H1 (cell line): Measurements from ENCODE around the gene MAJIN. TPM values are rescaled to one million over a fixed set of nuclear protein-coding genes. Genes with fewer than 3 reads are reported as not detected.

ENCODE experiments used
- CTCF ChIA-PET: fragments of 300-600 bp; sonication (Branson Sonifier 250); formaldehyde crosslinking; loops from one replicate; lab custom pipeline; 2021; ENCODE audit not compliant: partially characterized antibody; lab: Charles Lee
- POLR2A ChIA-PET: fragments of 300-600 bp; sonication (Branson Sonifier 250); formaldehyde crosslinking; loops from one replicate; lab custom pipeline; 2021; ENCODE audit warnings: inconsistent platforms; ENCODE audit not compliant: partially characterized antibody; lab: Charles Lee
- DNase-seq, 2 experiments: peaks; one replicate each; pipeline versions ENCODE4 v3.0.0 to v3.0.0-alpha.2; 2010 to 2022; ENCODE audit warnings: low spot score in 2 of 2, low read depth in 1 of 2, mixed read lengths in 1 of 2
- FAIRE-seq: peaks from 2 replicates; lab custom pipeline; 2011; peaks lifted over from hg19 to GRCh38; lab: Jason Lieb, UNC
- H2AFZ ChIP-seq: 2 replicates; pipeline ENCODE4 v1.8.1; 2012; ENCODE audit warnings: low read length, inconsistent platforms
- H2AK5ac ChIP-seq: 2 replicates; pipeline ENCODE4 v1.6.1; 2013; ENCODE audit warnings: low read depth, low read length
- H2BK120ac ChIP-seq: replicated peaks from 2 replicates; pipeline ENCODE3; 2013; ENCODE audit warnings: low read depth, low read length, inconsistent platforms
- H2BK12ac ChIP-seq: 2 replicates; pipeline ENCODE4 v1.6.1; 2013; ENCODE audit warnings: low read depth, low read length
- H2BK15ac ChIP-seq: 2 replicates; pipeline ENCODE4 v1.6.1; 2013; ENCODE audit warnings: low read length
- H2BK20ac ChIP-seq: 2 replicates; pipeline ENCODE4 v1.6.1; 2013; ENCODE audit warnings: low read length
- H2BK5ac ChIP-seq: 2 replicates; pipeline ENCODE4 v1.6.1; 2013; ENCODE audit warnings: low read depth, low read length
- H3K14ac ChIP-seq: 2 replicates; pipeline ENCODE4 v1.6.1; 2013; ENCODE audit warnings: inconsistent platforms; ENCODE audit not compliant: insufficient read length
- H3K18ac ChIP-seq: 2 replicates; pipeline ENCODE4 v1.6.1; 2013; ENCODE audit warnings: low read length; ENCODE audit errors: extremely low read depth
- H3K23ac ChIP-seq: 2 replicates; pipeline ENCODE4 v1.6.1; 2013; ENCODE audit warnings: inconsistent platforms; ENCODE audit not compliant: insufficient read length
- H3K23me2 ChIP-seq: 2 replicates; pipeline ENCODE4 v1.6.1; 2013; ENCODE audit warnings: low read depth, low read length
- H3K27ac ChIP-seq: 2 replicates; pipeline ENCODE4 v1.6.1; 2011; ENCODE audit warnings: low read depth, low read length, inconsistent platforms
- H3K27me3 ChIP-seq, 4 experiments: replicated peaks in 1 of 4; 1 replicate in 1 of 4; 2 replicates in 3 of 4; pipeline versions ENCODE4 v1.6.1 to v1.8.1; 2011 to 2013; ENCODE audit warnings: low read length in 3 of 4, mild to moderate bottlenecking in 3 of 4, inconsistent platforms in 2 of 4, mixed read lengths in 2 of 4, moderate library complexity in 1 of 4; ENCODE audit not compliant: control insufficient read depth in 3 of 4, insufficient read depth in 3 of 4; ENCODE audit errors: extremely low read depth in 1 of 4
- H3K36me3 ChIP-seq, 4 experiments: 2 replicates each; pipeline versions ENCODE4 v1.6.1 to v1.8.1; 2011 to 2013; ENCODE audit warnings: mild to moderate bottlenecking in 4 of 4, low read length in 3 of 4, moderate library complexity in 2 of 4, control low read depth in 1 of 4, inconsistent platforms in 1 of 4; ENCODE audit not compliant: insufficient read depth in 4 of 4, control insufficient read depth in 2 of 4
- H3K4ac ChIP-seq: replicated peaks from 2 replicates; pipeline ENCODE3; 2013; ENCODE audit warnings: low read length, low read depth, mixed read lengths, inconsistent platforms; ENCODE audit not compliant: insufficient read length
- H3K4me1 ChIP-seq, 4 experiments: replicated peaks in 1 of 4; 1 replicate in 1 of 4; 2 replicates in 3 of 4; pipeline versions ENCODE4 v1.6.1 to v1.8.1; 2011 to 2013; ENCODE audit warnings: low read length in 3 of 4, inconsistent platforms in 2 of 4, mixed read lengths in 1 of 4; ENCODE audit not compliant: insufficient read depth in 4 of 4, control insufficient read depth in 3 of 4
- H3K4me2 ChIP-seq, 2 experiments: 2 replicates each; pipeline versions ENCODE4 v1.6.1 to v1.8.1; 2011 to 2013; ENCODE audit warnings: low read depth in 2 of 2, low read length in 2 of 2, control low read depth in 1 of 2, inconsistent platforms in 1 of 2, mild to moderate bottlenecking in 1 of 2; ENCODE audit not compliant: insufficient read depth in 1 of 2
- H3K4me3 ChIP-seq, 4 experiments: fragments of 200-600, 300-600 bp in 1 of 4; sonication (generic), shearing (Covaris generic), sonication (Bioruptor Twin) in 1 of 4; 2 replicates each; pipeline versions ENCODE4 v1.5.1 to v1.8.1; 2011 to 2016; ENCODE audit warnings: low read length in 4 of 4, low read depth in 3 of 4, control low read depth in 2 of 4, inconsistent platforms in 2 of 4, mild to moderate bottlenecking in 2 of 4, mixed read lengths in 1 of 4, moderate library complexity in 1 of 4; ENCODE audit not compliant: insufficient read depth in 2 of 4; ENCODE audit errors: extremely low read depth in 1 of 4
- H3K56ac ChIP-seq: replicated peaks from 2 replicates; pipeline ENCODE3; 2013; ENCODE audit warnings: low read depth, mild to moderate bottlenecking, mixed read lengths, low read length, inconsistent platforms; ENCODE audit not compliant: insufficient read length
- H3K79me1 ChIP-seq: 2 replicates; pipeline ENCODE4 v1.6.1; 2013; ENCODE audit warnings: low read depth, low read length, control low read depth
- H3K79me2 ChIP-seq, 2 experiments: 2 replicates each; pipeline versions ENCODE4 v1.6.1 to v1.8.1; 2012 to 2013; ENCODE audit warnings: low read length in 2 of 2, mild to moderate bottlenecking in 2 of 2, inconsistent platforms in 1 of 2; ENCODE audit not compliant: insufficient read depth in 2 of 2, control insufficient read depth in 1 of 2
- H3K9ac ChIP-seq, 4 experiments: replicated peaks in 1 of 4; 1 replicate in 1 of 4; 2 replicates in 3 of 4; pipeline versions ENCODE4 v1.6.1 to v1.8.1; 2011 to 2013; ENCODE audit warnings: low read depth in 3 of 4, low read length in 3 of 4, control low read depth in 2 of 4, mild to moderate bottlenecking in 2 of 4, moderate library complexity in 2 of 4, inconsistent platforms in 1 of 4; ENCODE audit errors: extremely low read depth in 1 of 4
- H3K9me3 ChIP-seq, 2 experiments: 2 replicates each; pipeline versions ENCODE4 v1.6.1 to v1.8.1; 2012 to 2013; ENCODE audit warnings: mild to moderate bottlenecking in 2 of 2, moderate library complexity in 2 of 2, control low read depth in 1 of 2, inconsistent platforms in 1 of 2, low read depth in 1 of 2, low read length in 1 of 2, mixed read lengths in 1 of 2; ENCODE audit not compliant: insufficient read depth in 2 of 2
- H4K20me1 ChIP-seq, 2 experiments: replicated peaks in 1 of 2; 2 replicates each; pipeline versions ENCODE3 to v1.8.1; 2011 to 2013; ENCODE audit warnings: inconsistent platforms in 2 of 2, low read length in 2 of 2, mild to moderate bottlenecking in 1 of 2; ENCODE audit not compliant: insufficient read depth in 2 of 2, control insufficient read depth in 1 of 2
- H4K5ac ChIP-seq: 2 replicates; pipeline ENCODE4 v1.6.1; 2013; ENCODE audit warnings: low read length, low read depth, mixed read lengths, inconsistent platforms; ENCODE audit not compliant: insufficient read length
- H4K8ac ChIP-seq: 2 replicates; pipeline ENCODE4 v1.8.0; 2013; ENCODE audit warnings: mild to moderate bottlenecking, moderate library complexity, low read length, inconsistent platforms; ENCODE audit not compliant: insufficient read depth; ENCODE audit errors: extremely low read depth
- H4K91ac ChIP-seq: replicated peaks from 2 replicates; pipeline ENCODE3; 2013; ENCODE audit warnings: low read length, mixed read lengths, inconsistent platforms; ENCODE audit not compliant: insufficient read length
- BRCA1 ChIP-seq: IDR thresholded peaks from 2 replicates; pipeline ENCODE4 v1.6.1; 2012; ENCODE audit warnings: low read depth, low read length, improper control_type of control experiment
- CBX5 ChIP-seq: fragments of 300-800, 300-1000 bp; sonication (generic); IDR thresholded peaks from 2 replicates; pipeline ENCODE4 v1.7.1; 2016; ENCODE audit warnings: antibody characterized with exemption, low read length, low read depth
- CEBPB ChIP-seq: IDR thresholded peaks from 2 replicates; pipeline ENCODE4 v1.6.1; 2012; ENCODE audit warnings: low read depth, low read length
- EGR1 ChIP-seq: IDR thresholded peaks from 2 replicates; pipeline ENCODE4 v1.6.1; 2011; ENCODE audit warnings: low read depth, low read length, borderline replicate concordance
- FOSL1 ChIP-seq: IDR thresholded peaks from 2 replicates; pipeline ENCODE4 v1.6.1; 2011; ENCODE audit warnings: mild to moderate bottlenecking, low read depth, low read length, moderate library complexity; ENCODE audit not compliant: insufficient read depth
- HDAC2 ChIP-seq, 2 experiments: fragments of 300-600 bp in 1 of 2; sonication (generic) in 1 of 2; IDR thresholded peaks; 2 replicates each; pipeline ENCODE4 v1.6.1; 2011 to 2012; ENCODE audit warnings: low read depth in 2 of 2, low read length in 2 of 2, mild to moderate bottlenecking in 2 of 2, moderate library complexity in 2 of 2, borderline replicate concordance in 1 of 2, inconsistent platforms in 1 of 2
- JUND ChIP-seq: IDR thresholded peaks from 2 replicates; pipeline ENCODE4 v1.6.1; 2011; ENCODE audit warnings: mild to moderate bottlenecking, improper control_type of control experiment, low read length
- NANOG ChIP-seq: IDR thresholded peaks from 2 replicates; pipeline ENCODE4 v1.6.1; 2011; ENCODE audit warnings: low read length, low read depth, mild to moderate bottlenecking, inconsistent platforms; ENCODE audit not compliant: insufficient read depth, poor library complexity, severe bottlenecking
- POLR2A ChIP-seq, 2 experiments: IDR thresholded peaks; 1 replicate in 1 of 2; 2 replicates in 1 of 2; pipeline ENCODE4 v1.6.1; 2011; ENCODE audit warnings: low read depth in 2 of 2, low read length in 2 of 2, mild to moderate bottlenecking in 2 of 2; ENCODE audit errors: control extremely low read depth in 1 of 2
- POLR2AphosphoS5 ChIP-seq: IDR thresholded peaks from 2 replicates; pipeline ENCODE4 v1.6.1; 2011; ENCODE audit warnings: low read depth, low read length
- POU5F1 ChIP-seq: IDR thresholded peaks from 2 replicates; pipeline ENCODE4 v1.6.1; 2011; ENCODE audit warnings: low read depth, mild to moderate bottlenecking, low read length, moderate library complexity
- SIX5 ChIP-seq: IDR thresholded peaks from 2 replicates; pipeline ENCODE4 v1.6.1; 2011; ENCODE audit warnings: mild to moderate bottlenecking, low read depth, low read length
- SP2 ChIP-seq: IDR thresholded peaks from 2 replicates; pipeline ENCODE4 v1.6.1; 2012; ENCODE audit warnings: mild to moderate bottlenecking, low read length, inconsistent platforms
- SUZ12 ChIP-seq: fragments of 200-600 bp; sonication (generic); IDR thresholded peaks from 2 replicates; pipeline ENCODE4 v1.6.1; 2012; ENCODE audit warnings: mild to moderate bottlenecking, inconsistent platforms, low read length, moderate library complexity, mixed read lengths
- TEAD4 ChIP-seq: IDR thresholded peaks from 2 replicates; pipeline ENCODE4 v1.6.1; 2012; ENCODE audit warnings: low read depth, low read length, inconsistent platforms, mixed read lengths
- WGBS, 2 experiments: shearing (Covaris generic) in 1 of 2; methylation state at CpG; one replicate each; pipeline versions ENCODE4 v1.1.6 to v1.1.7; 2013 to 2015; ENCODE audit warnings: low lambda C conversion rate in 2 of 2, mixed read lengths in 2 of 2, inconsistent platforms in 1 of 2, low coverage in 1 of 2, missing lambda C conversion rate in 1 of 2; ENCODE audit not compliant: insufficient replicate concordance in 2 of 2, insufficient coverage in 1 of 2, insufficient read length in 1 of 2; ENCODE audit errors: extremely low coverage in 1 of 2, missing lambda C conversion rate in 1 of 2; 5-methylcytosine and 5-hydroxymethylcytosine counted together
- polyA plus RNA-seq, 7 experiments: library from polyadenylated mRNA; depleted of rRNA in 3 of 7; stranded (reverse) in 5 of 7; unstranded in 2 of 7; fragments of >200 nt in 5 of 7; fragments of 200-250 nt in 2 of 7; gene quantifications; 1 replicate in 5 of 7; 2 replicates in 1 of 7; 4 replicates in 1 of 7; pipeline versions ENCODE4 v1.2.1 to v1.2.3, GENCODE V29; 2011 to 2013; ENCODE audit warnings: missing spikeins in 2 of 7, mixed read lengths in 2 of 7
- total RNA-seq: library from RNA; stranded (reverse); fragmentation: NEBNext Ultra II Directional; extraction: Animal tissue kit (Norgen Biotek cat#: 25700); gene quantifications from 2 replicates; pipeline ENCODE4 v1.2.1, GENCODE V29; 2021

The MAJIN gene
- total and polyA plus RNA-seq, 2 of the 8 experiments (the other 6 are each of a cell fraction or from before 2014, with no cell fraction given): not detected

DNA sequence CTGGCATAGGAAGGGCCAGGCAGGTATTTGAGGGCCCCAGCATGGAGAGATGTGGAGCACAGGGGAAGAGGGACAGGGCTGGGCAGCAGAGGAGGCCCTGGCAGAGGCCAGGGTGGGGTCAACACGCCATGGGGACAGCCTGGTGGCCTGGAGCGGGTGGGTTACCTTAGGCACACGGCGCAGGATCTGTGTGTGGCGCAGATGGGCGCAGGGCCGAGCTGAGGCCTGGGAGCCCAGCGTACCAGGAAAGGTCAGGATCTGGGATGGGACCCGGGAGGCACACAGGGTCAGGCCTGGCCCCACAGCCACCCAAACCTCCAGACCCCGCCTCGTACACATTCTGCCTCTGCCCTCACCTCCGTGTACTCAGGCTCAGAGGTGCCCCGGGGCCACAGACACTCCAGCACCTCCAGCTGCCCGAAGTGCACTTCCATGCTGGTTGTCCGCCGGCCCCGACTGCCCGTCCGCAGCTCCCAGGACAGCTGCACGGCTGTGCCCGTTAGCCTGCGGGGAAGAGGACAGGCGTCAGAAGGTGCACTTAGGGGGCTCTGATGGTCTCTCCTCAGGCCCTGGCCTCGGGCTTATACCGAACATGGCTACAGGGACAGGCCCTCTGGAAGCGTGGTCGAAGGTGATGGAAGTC lies 61.3 kb downstream of the MAJIN start:
- H3K23me2 ChIP-seq: no peaks in the 10 kb centered on the region
- H2BK5ac ChIP-seq: no peak overlapping the region
- no peak overlapping the region for H4K8ac ChIP-seq
- H4K91ac ChIP-seq: no peak overlapping the region
- no peak overlapping the region for H3K4me2 ChIP-seq
- no peak overlapping the region for H4K5ac ChIP-seq
- H3K4me1 ChIP-seq: no peaks in the 10 kb centered on the region
- H2BK12ac ChIP-seq: no peak overlapping the region
- H2AK5ac ChIP-seq: no peak overlapping the region
- H2BK15ac ChIP-seq: no peak overlapping the region
- H3K14ac ChIP-seq: no peak overlapping the region
- no peak overlapping the region for H3K4ac ChIP-seq
- H3K79me1 ChIP-seq: no peaks in the 10 kb centered on the region
- POLR2A ChIA-PET: interaction anchor here (0.6 kb wide), 1 partner anchor 207 kb away, joined by 3 read pairs; the partner anchor contains the start of gene ZNHIT2
- DNase-seq (no peak), FAIRE-seq (no peak)
- H2AFZ ChIP-seq: no peak overlapping the region
- no peak overlapping the region for H2BK20ac ChIP-seq
- H3K36me3 ChIP-seq: peaks cover 4 to 24% (median 16%) of the 10 kb centered on the region in 4 experiments; a peak in 5 of 8 replicates
- H3K27me3 ChIP-seq: no peaks in the 10 kb centered on the region
- H3K56ac ChIP-seq: no peak overlapping the region
- H3K9ac ChIP-seq: no peak overlapping the region
- H2BK120ac ChIP-seq: no peak overlapping the region
- CTCF ChIA-PET: interaction anchor here (0.8 to 2.7 kb wide), 7 partner anchors 14 to 167 kb away, joined by 3 to 19 read pairs (median 4); partner anchors contain the start of genes BATF2 and GPHA2
- H3K79me2 ChIP-seq: no peaks in the 10 kb centered on the region
- no peak overlapping the region for H3K4me3 ChIP-seq
- WGBS, 2 experiments: 89% methylated on average over 26 of the region's 27 CpGs; no CpG with 5 or more reads in 1 of the 2 experiments
- H3K9me3 ChIP-seq: no peaks in the 10 kb centered on the region
- H3K18ac ChIP-seq: no peak overlapping the region
- H3K23ac ChIP-seq: no peak overlapping the region
- H3K27ac ChIP-seq: no peak overlapping the region
- H4K20me1 ChIP-seq: peaks cover 2 to 6% of the 10 kb centered on the region in 2 experiments
- no peak for TF ChIP-seq TEAD4
- TF ChIP-seq POU5F1: no peak
- TF ChIP-seq FOSL1: no peak
- no peak for TF ChIP-seq NANOG
- no peak for TF ChIP-seq SIX5
- TF ChIP-seq SUZ12: no peak
- TF ChIP-seq HDAC2 (IDR thresholded peaks at IDR 0.05; ENCODE audit: borderline replicate concordance in 1 of 2, low read depth in 2 of 2, low read length in 2 of 2): no peak
- no peak for TF ChIP-seq EGR1
- no peak for TF ChIP-seq POLR2A (IDR thresholded peaks at IDR 0.05; ENCODE audit: control extremely low read depth in 1 of 2, low read depth in 2 of 2, low read length in 2 of 2)
- no peak for TF ChIP-seq SP2
- no peak for TF ChIP-seq JUND
- TF ChIP-seq POLR2AphosphoS5: no peak
- TF ChIP-seq CBX5: no peak
- no peak for TF ChIP-seq BRCA1
- no peak for TF ChIP-seq CEBPB
